Measurements from ENCODE around the gene FNDC4.
"Not testable (repeated sequence)": the region's sequence is repeated elsewhere in the genome, so short reads cannot be mapped to it uniquely, and the experiment has no call there.

The FNDC4 gene, protein sequence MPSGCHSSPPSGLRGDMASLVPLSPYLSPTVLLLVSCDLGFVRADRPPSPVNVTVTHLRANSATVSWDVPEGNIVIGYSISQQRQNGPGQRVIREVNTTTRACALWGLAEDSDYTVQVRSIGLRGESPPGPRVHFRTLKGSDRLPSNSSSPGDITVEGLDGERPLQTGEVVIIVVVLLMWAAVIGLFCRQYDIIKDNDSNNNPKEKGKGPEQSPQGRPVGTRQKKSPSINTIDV
- long read RNA-seq = 0 reads

DNA sequence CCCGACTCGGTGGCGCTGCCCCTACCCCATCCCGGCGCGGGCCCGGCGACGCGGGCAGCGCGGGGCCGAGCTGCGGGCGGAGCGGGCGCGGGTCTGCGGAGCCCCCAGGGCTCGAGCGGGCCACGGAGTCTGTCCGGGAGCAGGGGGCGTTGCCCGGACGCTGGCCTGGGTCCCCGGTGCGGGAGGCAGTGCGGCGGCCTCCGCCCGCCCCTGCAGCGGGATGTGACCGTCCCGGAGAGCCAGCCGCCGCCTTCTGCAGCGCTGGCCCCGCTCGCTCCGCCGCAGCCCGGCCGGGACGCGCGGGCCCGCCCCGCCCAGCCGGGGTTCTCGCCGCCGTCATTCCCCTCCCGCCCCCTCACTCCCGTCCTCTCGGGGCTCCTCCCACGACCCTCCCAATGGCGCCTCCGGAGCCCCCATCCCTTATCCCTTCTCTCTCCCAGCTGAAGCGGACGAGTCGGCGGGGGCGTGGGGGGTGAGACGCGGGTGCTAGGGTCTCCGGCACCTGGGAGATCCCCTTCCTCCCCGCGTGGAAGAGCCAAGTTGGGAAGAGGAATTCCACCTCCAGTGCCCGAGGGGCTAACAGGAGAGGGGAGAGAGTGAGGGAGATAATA lies at the start of gene FNDC4:
Gene FNDC4, minus strand, starts transcription at position 257 of the 611 bp plus-strand sequence. CDS start 521 bp downstream, outside the sequence.
- Histone ChIP-seq H3K4me3 (replicated peaks; ENCODE audit: insufficient read depth, low read length) (peak within 1 kb of the TSS; percentile 20), H3K27ac (replicated peaks) (no peak within 1 kb of the TSS), H3K27me3 (ENCODE audit: insufficient read depth, poor library complexity, severe bottlenecking) (peaks cover 20% of the 10 kb centered on the region)
- no peak for TF ChIP-seq POLR2AphosphoS5 (IDR thresholded peaks at IDR 0.05; ENCODE audit: low read depth)
- TF ChIP-seq, protein P1, sequence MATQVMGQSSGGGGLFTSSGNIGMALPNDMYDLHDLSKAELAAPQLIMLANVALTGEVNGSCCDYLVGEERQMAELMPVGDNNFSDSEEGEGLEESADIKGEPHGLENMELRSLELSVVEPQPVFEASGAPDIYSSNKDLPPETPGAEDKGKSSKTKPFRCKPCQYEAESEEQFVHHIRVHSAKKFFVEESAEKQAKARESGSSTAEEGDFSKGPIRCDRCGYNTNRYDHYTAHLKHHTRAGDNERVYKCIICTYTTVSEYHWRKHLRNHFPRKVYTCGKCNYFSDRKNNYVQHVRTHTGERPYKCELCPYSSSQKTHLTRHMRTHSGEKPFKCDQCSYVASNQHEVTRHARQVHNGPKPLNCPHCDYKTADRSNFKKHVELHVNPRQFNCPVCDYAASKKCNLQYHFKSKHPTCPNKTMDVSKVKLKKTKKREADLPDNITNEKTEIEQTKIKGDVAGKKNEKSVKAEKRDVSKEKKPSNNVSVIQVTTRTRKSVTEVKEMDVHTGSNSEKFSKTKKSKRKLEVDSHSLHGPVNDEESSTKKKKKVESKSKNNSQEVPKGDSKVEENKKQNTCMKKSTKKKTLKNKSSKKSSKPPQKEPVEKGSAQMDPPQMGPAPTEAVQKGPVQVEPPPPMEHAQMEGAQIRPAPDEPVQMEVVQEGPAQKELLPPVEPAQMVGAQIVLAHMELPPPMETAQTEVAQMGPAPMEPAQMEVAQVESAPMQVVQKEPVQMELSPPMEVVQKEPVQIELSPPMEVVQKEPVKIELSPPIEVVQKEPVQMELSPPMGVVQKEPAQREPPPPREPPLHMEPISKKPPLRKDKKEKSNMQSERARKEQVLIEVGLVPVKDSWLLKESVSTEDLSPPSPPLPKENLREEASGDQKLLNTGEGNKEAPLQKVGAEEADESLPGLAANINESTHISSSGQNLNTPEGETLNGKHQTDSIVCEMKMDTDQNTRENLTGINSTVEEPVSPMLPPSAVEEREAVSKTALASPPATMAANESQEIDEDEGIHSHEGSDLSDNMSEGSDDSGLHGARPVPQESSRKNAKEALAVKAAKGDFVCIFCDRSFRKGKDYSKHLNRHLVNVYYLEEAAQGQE (IDR thresholded peaks at IDR 0.05; ENCODE audit: insufficient replicate concordance, low read depth) = no peak
- no peak for TF ChIP-seq SPI1 (IDR thresholded peaks at IDR 0.05; ENCODE audit: borderline replicate concordance, low read depth)
- TF ChIP-seq, protein P2, sequence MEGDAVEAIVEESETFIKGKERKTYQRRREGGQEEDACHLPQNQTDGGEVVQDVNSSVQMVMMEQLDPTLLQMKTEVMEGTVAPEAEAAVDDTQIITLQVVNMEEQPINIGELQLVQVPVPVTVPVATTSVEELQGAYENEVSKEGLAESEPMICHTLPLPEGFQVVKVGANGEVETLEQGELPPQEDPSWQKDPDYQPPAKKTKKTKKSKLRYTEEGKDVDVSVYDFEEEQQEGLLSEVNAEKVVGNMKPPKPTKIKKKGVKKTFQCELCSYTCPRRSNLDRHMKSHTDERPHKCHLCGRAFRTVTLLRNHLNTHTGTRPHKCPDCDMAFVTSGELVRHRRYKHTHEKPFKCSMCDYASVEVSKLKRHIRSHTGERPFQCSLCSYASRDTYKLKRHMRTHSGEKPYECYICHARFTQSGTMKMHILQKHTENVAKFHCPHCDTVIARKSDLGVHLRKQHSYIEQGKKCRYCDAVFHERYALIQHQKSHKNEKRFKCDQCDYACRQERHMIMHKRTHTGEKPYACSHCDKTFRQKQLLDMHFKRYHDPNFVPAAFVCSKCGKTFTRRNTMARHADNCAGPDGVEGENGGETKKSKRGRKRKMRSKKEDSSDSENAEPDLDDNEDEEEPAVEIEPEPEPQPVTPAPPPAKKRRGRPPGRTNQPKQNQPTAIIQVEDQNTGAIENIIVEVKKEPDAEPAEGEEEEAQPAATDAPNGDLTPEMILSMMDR (IDR thresholded peaks at IDR 0.05; ENCODE audit: insufficient read depth, low read length) = no peak
- no peak for TF ChIP-seq GABPA (IDR thresholded peaks at IDR 0.05; ENCODE audit: low read depth)
- DNase-seq (ENCODE audit: low read depth in 1 of 2, low spot score in 1 of 2) = no peak

DNA sequence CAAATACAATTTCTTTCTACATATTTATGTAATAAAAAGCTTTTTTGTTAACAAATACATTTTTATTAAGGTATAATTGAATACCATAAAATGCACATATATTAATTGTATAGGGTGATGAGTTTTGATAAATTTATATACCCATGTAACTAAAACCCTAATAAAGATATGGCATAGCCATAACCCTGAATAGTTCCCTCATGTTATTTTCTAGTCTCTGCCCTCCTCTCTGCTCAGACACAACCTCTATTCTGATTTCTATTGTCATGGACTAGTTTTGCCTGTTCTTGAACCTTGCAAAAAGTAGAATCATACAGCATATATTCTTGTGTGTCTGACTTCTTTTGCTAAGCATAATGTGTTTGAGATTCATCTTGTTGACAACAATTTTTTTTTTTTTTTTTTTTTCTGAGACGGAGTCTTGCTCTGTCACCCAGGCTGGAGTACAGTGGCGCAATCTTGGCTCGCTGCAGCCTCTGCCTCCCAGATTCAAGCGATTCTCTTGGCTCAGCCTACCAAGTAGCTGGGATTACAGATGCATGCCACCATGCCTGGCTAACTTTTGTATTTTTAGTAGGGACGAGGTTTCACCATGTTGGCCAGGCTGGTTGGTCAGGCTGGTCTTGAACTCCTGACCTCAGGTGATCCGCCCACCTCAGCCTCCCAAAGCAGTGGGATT lies 49.3 kb upstream of the FNDC4 start:
- no peak overlapping the region for H3K4me3 ChIP-seq (replicated peaks; ENCODE audit: insufficient read depth, low read length)
- no peak overlapping the region for H3K27ac ChIP-seq (replicated peaks)
- no peak for DNase-seq (ENCODE audit: low read depth in 1 of 2, low spot score in 1 of 2)
- no peaks in the 10 kb centered on the region for H3K27me3 ChIP-seq (ENCODE audit: insufficient read depth, poor library complexity, severe bottlenecking)
- TF ChIP-seq SPI1 (IDR thresholded peaks at IDR 0.05; ENCODE audit: borderline replicate concordance, low read depth) (no peak), POLR2AphosphoS5 (IDR thresholded peaks at IDR 0.05; ENCODE audit: low read depth) (no peak), GABPA (IDR thresholded peaks at IDR 0.05; ENCODE audit: low read depth) (no peak)
- TF ChIP-seq, protein P2 (IDR thresholded peaks at IDR 0.05; ENCODE audit: insufficient read depth, low read length) = no peak
- TF ChIP-seq, protein P1 (IDR thresholded peaks at IDR 0.05; ENCODE audit: insufficient replicate concordance, low read depth) = no peak

DNA sequence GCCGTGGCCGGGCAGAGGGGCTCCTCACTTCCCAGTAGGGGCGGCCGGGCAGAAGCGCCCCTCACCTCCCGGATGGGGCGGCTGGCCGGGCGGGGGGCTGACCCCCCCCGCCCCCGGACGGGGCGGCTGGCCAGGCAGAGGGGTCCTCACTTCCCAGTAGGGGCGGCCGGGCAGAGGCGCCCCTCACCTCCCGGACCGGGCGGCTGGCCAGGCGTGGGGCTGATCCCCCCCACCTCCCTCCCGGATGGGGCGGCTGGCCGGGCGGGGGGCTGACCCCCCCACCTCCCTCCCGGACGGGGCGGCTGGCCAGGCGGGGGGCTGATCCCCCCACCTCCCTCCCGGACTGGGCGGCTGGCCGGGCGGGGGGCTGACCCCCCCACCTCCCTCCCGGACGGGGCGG lies 44.6 kb upstream of the FNDC4 start:
- not testable (repeated sequence) for H3K4me3 ChIP-seq (replicated peaks; ENCODE audit: insufficient read depth, low read length); H3K27me3 ChIP-seq (ENCODE audit: insufficient read depth, poor library complexity, severe bottlenecking); DNase-seq (ENCODE audit: low read depth in 1 of 2, low spot score in 1 of 2); H3K27ac ChIP-seq (replicated peaks)

DNA sequence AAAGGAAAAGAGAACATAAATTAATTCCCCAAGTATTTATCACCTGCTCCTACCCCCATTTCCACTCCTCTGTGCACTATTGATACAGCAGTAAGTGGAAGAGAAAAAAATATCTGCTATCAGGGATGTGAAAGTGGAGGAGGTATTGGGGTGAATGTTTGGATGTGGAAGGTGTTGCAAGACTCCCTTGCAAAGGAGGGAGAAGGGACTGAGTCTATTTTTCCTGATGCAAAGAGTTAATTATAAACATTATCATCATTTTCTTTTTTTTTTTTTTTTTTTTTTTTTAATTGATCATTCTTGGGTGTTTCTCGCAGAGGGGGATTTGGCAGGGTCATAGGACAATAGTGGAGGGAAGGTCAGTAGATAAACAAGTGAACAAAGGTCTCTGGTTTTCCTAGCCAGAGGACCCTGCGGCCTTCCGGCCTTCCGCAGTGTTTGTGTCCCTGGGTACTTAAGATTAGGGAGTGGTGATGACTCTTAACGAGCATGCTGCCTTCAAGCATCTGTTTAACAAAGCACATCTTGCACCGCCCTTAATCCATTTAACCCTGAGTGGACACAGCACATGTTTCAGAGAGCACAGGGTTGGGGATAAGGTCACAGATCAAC lies 43.9 kb upstream of the FNDC4 start:
- not testable (repeated sequence) for DNase-seq (ENCODE audit: low read depth in 1 of 2, low spot score in 1 of 2); H3K27ac ChIP-seq (replicated peaks); H3K27me3 ChIP-seq (ENCODE audit: insufficient read depth, poor library complexity, severe bottlenecking); H3K4me3 ChIP-seq (replicated peaks; ENCODE audit: insufficient read depth, low read length)

Data from HL-60 (cell line).